Progenitor cell of endocrine pancreas (in vitro differentiated cells): ENCODE data around the gene S100A4. TPM values are rescaled to one million over a fixed set of nuclear protein-coding genes. Genes with fewer than 3 reads are reported as not detected.

Experiments used
- DNase-seq: peaks from one replicate; pipeline ENCODE4 v3.0.0; 2021; ENCODE audit warnings: low spot score; ENCODE audit not compliant: unreplicated experiment
- H3K27ac Mint-ChIP-seq: 2 replicates; pipeline ENCODE4 v1.8.0; 2021; ENCODE audit warnings: mild to moderate bottlenecking, moderate library complexity, mixed read lengths
- H3K27me3 Mint-ChIP-seq: 2 replicates; pipeline ENCODE4 v1.8.0; 2021; ENCODE audit warnings: mixed read lengths
- H3K36me3 Mint-ChIP-seq: 2 replicates; pipeline ENCODE4 v1.8.0; 2022; ENCODE audit warnings: mixed read lengths; ENCODE audit not compliant: insufficient read depth
- H3K4me1 Mint-ChIP-seq: 2 replicates; pipeline ENCODE4 v1.8.0; 2021; ENCODE audit warnings: low read depth, mixed read lengths
- H3K4me3 Mint-ChIP-seq: 2 replicates; pipeline ENCODE4 v1.8.0; 2021; ENCODE audit warnings: low read depth, mild to moderate bottlenecking, moderate library complexity, mixed read lengths
- H3K9me3 Mint-ChIP-seq: 2 replicates; pipeline ENCODE4 v1.8.0; 2021; ENCODE audit warnings: low read depth, mixed read lengths
- total RNA-seq: library from RNA; stranded (reverse); gene quantifications from 2 replicates; pipeline ENCODE4 v1.2.1, GENCODE V29; 2021
- TF ChIP-seq, protein P1 (sequence below): fragments of 200-600 bp; sonication (generic); IDR thresholded peaks from one replicate; pipeline ENCODE4 v1.5.0; 2021; ENCODE audit warnings: antibody characterized with exemption, mild to moderate bottlenecking; ENCODE audit not compliant: unreplicated experiment

The S100A4 gene
- total RNA-seq, 1 donor from 2014 or later = 7.6 TPM

DNA sequence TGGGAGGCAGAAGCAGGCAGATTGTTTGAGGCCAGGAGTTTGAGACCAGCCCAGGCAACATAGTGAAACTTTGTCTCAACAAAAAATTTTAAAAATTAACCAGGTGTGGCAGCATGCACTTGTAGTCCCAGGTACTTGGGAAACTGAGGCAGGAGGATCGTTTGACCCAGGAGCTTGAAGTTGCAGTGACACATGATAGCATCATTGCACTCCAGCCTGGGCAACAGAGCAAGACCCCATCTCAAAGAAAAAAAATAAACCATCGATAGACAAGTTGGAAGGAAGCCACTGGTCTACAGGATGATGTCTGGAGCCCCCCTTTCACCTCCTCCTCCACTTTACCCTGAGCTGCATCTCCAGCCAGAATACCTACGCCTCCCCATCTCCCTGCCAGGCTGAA lies 26.4 kb downstream of the S100A4 start:
- TF ChIP-seq, protein P1, sequence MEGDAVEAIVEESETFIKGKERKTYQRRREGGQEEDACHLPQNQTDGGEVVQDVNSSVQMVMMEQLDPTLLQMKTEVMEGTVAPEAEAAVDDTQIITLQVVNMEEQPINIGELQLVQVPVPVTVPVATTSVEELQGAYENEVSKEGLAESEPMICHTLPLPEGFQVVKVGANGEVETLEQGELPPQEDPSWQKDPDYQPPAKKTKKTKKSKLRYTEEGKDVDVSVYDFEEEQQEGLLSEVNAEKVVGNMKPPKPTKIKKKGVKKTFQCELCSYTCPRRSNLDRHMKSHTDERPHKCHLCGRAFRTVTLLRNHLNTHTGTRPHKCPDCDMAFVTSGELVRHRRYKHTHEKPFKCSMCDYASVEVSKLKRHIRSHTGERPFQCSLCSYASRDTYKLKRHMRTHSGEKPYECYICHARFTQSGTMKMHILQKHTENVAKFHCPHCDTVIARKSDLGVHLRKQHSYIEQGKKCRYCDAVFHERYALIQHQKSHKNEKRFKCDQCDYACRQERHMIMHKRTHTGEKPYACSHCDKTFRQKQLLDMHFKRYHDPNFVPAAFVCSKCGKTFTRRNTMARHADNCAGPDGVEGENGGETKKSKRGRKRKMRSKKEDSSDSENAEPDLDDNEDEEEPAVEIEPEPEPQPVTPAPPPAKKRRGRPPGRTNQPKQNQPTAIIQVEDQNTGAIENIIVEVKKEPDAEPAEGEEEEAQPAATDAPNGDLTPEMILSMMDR = no peak
- no peak overlapping the region for H3K4me3 Mint-ChIP-seq
- H3K9me3 Mint-ChIP-seq = no peaks in the 10 kb centered on the region
- H3K4me1 Mint-ChIP-seq = peaks cover 14% of the 10 kb centered on the region
- no peak overlapping the region for H3K27ac Mint-ChIP-seq
- H3K36me3 Mint-ChIP-seq = no peaks in the 10 kb centered on the region
- H3K27me3 Mint-ChIP-seq = no peaks in the 10 kb centered on the region
- no peak for DNase-seq

DNA sequence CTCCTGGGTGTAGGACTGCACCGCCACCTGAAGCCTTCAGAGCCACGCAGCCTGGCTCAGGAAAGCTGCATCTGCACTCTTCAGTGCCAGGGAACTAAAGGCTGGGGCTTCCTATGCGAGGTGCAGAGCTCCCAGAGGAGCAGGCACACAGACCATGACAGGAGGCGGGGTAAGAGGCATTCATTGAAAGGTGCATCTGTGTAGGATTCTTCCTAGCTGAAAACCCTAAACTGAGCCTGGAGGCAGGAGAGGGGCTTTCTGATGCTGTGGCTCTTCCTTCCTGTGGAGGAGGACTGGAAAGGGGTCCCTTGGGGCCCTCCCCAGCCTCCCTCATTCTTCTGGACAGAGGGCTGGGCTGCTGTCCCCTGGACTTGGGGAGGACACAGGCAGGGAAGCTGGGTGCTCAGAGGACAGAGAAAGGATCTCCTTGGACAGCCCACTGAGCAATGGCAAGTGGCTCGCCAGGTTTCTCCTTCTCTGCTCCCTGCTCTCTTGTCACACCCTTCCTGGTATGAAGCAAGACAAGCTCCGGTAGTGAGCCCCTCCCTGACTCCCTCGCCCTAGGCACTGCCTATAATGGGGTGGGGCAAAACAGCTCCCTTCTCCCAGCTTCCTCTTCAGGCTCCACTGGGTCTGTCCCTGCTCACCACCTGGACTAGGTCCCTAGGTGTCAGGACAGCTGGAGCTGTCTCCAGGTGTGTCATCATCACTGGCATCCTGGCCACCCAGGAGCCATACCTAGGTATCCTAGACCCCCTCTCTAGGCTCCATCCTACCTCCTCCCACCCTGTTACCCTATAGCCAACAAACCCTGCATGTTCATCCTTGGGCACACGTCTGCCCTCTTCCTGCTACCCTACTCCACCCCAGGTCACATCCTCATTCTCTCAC lies 29.9 kb downstream of the S100A4 start:
- TF ChIP-seq, protein P1 = no peak
- DNase-seq = no peak
- Mint-ChIP-seq H3K36me3 (no peaks in the 10 kb centered on the region), H3K4me1 (peaks cover 21% of the 10 kb centered on the region), H3K9me3 (no peaks in the 10 kb centered on the region), H3K27ac (peak overlapping the region; percentile 84), H3K4me3 (no peak overlapping the region), H3K27me3 (no peaks in the 10 kb centered on the region)

DNA sequence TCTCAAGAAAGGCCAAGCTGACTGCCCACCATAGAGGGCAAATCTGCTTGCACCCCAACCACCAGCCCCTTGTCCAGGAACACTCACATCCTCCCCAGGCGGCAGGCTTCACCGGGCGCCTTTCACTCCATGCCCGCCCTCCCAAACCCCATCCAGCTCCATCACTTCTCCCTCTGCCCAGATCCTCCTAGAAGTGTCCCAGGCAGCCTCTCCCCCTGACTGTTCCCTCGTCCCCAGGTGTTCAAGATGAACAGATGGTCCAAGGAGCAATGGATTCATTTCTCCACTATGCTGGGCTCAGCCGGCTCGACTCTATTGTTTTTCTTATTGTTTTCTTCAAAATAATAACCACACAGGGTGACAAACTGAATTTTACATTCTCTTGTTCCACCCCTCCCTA lies 31.9 kb downstream of the S100A4 start:
- no peaks in the 10 kb centered on the region for H3K9me3 Mint-ChIP-seq
- no peak for DNase-seq
- no peaks in the 10 kb centered on the region for H3K27me3 Mint-ChIP-seq

DNA sequence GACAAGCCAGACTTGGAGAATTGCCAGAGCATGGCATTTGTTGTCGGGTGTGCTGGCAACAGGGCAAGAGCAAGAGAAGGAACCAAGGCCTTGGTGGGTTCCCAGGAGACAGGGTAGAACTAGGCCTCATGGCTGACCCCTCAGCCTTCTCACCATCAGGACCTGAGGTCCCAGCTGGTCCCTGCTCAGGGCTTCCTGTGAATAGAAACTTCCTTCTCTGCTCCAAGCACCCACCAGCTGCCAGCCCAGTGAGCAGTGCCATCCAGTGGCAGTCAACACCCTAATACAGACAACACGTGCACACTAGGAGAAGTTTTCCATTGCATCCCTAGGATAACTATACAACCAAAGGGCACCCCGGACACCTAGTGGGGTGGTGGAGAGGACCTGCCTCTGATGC lies 32.6 kb downstream of the S100A4 start:
- Mint-ChIP-seq H3K9me3 (no peaks in the 10 kb centered on the region), H3K27me3 (peaks cover 3% of the 10 kb centered on the region), H3K27ac (no peak overlapping the region), H3K4me3 (no peak overlapping the region), H3K4me1 (peaks cover 12% of the 10 kb centered on the region), H3K36me3 (no peaks in the 10 kb centered on the region)
- TF ChIP-seq, protein P1 = no peak
- DNase-seq = no peak

More for the DNA sequence above, 31.9 kb downstream of the S100A4 start:
- peak overlapping the region; percentile 15 for H3K27ac Mint-ChIP-seq
- peaks cover 12% of the 10 kb centered on the region for H3K4me1 Mint-ChIP-seq
- H3K36me3 Mint-ChIP-seq = no peaks in the 10 kb centered on the region
- no peak overlapping the region for H3K4me3 Mint-ChIP-seq
- TF ChIP-seq, protein P1 = no peak

DNA sequence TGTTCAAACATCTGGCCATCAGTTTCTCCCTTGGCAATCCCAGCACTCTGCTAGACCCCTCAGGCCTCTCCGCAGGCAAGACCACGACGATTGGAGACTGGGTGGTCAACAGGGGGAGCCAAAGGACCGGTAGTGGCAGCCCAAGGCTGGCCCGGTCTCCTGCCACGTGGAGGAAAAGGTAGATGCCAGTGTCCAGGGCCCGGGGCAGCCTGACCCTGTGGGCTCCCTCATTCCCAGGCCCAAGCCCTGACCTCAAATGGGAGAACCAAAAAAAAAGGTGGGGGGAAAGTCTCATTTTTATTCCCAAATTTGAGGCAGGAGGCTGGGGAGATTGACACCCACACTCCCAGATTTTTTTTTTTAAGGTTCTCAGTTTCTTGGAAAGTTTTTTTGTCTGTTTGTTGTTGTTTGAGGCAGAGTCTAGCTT lies 34.6 kb downstream of the S100A4 start:
- Mint-ChIP-seq H3K36me3 (no peaks in the 10 kb centered on the region), H3K4me3 (no peak overlapping the region), H3K9me3 (no peaks in the 10 kb centered on the region), H3K4me1 (peaks cover 12% of the 10 kb centered on the region), H3K27me3 (peaks cover 3% of the 10 kb centered on the region), H3K27ac (no peak overlapping the region)
- DNase-seq = peak; percentile 85
- TF ChIP-seq, protein P1 = peak; percentile 96
